Measurements from ENCODE around the gene NFASC.

The NFASC gene

GRCh38 chr1:204962742-204963632, 92.3 kb downstream of the NFASC start:
- DNase-seq, result no peak

GRCh38 chr1:204967451-204967850, 96.8 kb downstream of the NFASC start:
- DNase-seq, result no peak

- DNase-seq, result no peak
Measured at GRCh38 chr1:204968135-204968534, 97.5 kb downstream of the NFASC start.

GRCh38 chr1:204968951-204969350, 98.3 kb downstream of the NFASC start:
- no peak for DNase-seq

- no peak for DNase-seq
Measured at GRCh38 chr1:204970937-204971336, 100.3 kb downstream of the NFASC start.

- peak; percentile 31 for DNase-seq
Measured at GRCh38 chr1:204971517-204972336, 101.1 kb downstream of the NFASC start.

GRCh38 chr1:204972426-204972825, 101.8 kb downstream of the NFASC start:
- no peak for DNase-seq

- DNase-seq, result no peak
Measured at GRCh38 chr1:204973449-204973848, 102.8 kb downstream of the NFASC start.

GRCh38 chr1:204974327-204974726, 103.7 kb downstream of the NFASC start:
- no peak for DNase-seq

- DNase-seq, result no peak
Measured at GRCh38 chr1:204975021-204975420, 104.4 kb downstream of the NFASC start.

GRCh38 chr1:204975568-204976235, 105.0 kb downstream of the NFASC start:
- DNase-seq, result no peak

- no peak for DNase-seq
Measured at GRCh38 chr1:204976646-204977045, 106.0 kb downstream of the NFASC start.

- DNase-seq, result no peak
Measured at GRCh38 chr1:204977318-204977717, 106.7 kb downstream of the NFASC start.

- no peak for DNase-seq
Measured at GRCh38 chr1:204978782-204979181, 108.1 kb downstream of the NFASC start.

- DNase-seq, result no peak
Measured at GRCh38 chr1:204979306-204979705, 108.6 kb downstream of the NFASC start.

- DNase-seq, result no peak
Measured at GRCh38 chr1:204979891-204980649, 109.4 kb downstream of the NFASC start.

GRCh38 chr1:204980840-204981405, 110.3 kb downstream of the NFASC start:
- no peak for DNase-seq

- no peak for DNase-seq
Measured at GRCh38 chr1:204983136-204983535, 112.5 kb downstream of the NFASC start.

- DNase-seq, result no peak
Measured at GRCh38 chr1:204983881-204984280, 113.2 kb downstream of the NFASC start.

- DNase-seq, result no peak
Measured at GRCh38 chr1:204984499-204984898, 113.8 kb downstream of the NFASC start.

- DNase-seq, result no peak
Measured at GRCh38 chr1:204986181-204986580, 115.5 kb downstream of the NFASC start.

- no peak for DNase-seq
Measured at GRCh38 chr1:204987689-204988088, 117.0 kb downstream of the NFASC start.
